Prostate gland (tissue), 2 donors: ENCODE measurements around the gene TNFAIP8.

Experiments used
- POLR2A ChIP-seq: fragments of 450-650 bp; IDR thresholded peaks from one replicate; pipeline ENCODE4 v1.6.1; 2016; ENCODE audit warnings: antibody characterized with exemption, mild to moderate bottlenecking
- POLR2AphosphoS5 ChIP-seq: sonication (generic); formaldehyde crosslinking; IDR thresholded peaks from one replicate; pipeline ENCODE4 v1.6.1; 2017; ENCODE audit warnings: antibody characterized with exemption
- TF ChIP-seq, protein P1 (sequence below), 4 experiments: fragments of 200-600 bp in 2 of 4; fragments of 450-650 bp in 2 of 4; sonication (generic) in 2 of 4; IDR thresholded peaks; 1 replicate in 3 of 4; 2 replicates in 1 of 4; pipeline ENCODE4 v1.5.1; 2016 to 2019; ENCODE audit warnings: antibody characterized with exemption in 4 of 4, mild to moderate bottlenecking in 2 of 4, moderate library complexity in 2 of 4

DNA sequence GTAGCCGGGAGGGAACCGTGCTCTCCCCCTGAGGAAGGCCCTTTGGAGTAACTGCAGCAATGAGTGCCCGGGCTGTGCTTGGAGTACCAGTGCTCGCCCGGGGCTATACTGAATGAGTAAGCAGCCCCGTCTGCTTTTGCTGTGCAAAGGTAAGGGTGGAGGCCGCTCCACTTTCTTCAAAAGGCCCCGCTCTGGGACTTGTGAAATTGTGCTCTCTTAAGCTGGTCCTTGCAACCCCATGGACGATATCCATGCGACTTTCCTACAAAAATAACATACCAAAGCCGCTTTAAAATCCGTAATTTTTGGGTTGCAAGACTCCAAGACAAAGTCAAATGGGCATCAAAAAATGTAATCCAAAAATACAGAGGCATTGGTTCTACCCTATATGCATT lies 578 bp upstream of the TNFAIP8 start:
- TF ChIP-seq POLR2A = no peak
- TF ChIP-seq, protein P1, sequence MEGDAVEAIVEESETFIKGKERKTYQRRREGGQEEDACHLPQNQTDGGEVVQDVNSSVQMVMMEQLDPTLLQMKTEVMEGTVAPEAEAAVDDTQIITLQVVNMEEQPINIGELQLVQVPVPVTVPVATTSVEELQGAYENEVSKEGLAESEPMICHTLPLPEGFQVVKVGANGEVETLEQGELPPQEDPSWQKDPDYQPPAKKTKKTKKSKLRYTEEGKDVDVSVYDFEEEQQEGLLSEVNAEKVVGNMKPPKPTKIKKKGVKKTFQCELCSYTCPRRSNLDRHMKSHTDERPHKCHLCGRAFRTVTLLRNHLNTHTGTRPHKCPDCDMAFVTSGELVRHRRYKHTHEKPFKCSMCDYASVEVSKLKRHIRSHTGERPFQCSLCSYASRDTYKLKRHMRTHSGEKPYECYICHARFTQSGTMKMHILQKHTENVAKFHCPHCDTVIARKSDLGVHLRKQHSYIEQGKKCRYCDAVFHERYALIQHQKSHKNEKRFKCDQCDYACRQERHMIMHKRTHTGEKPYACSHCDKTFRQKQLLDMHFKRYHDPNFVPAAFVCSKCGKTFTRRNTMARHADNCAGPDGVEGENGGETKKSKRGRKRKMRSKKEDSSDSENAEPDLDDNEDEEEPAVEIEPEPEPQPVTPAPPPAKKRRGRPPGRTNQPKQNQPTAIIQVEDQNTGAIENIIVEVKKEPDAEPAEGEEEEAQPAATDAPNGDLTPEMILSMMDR (IDR thresholded peaks at IDR 0.05) = no peak
- TF ChIP-seq POLR2AphosphoS5 = no peak
